ENCODE data around the gene FBN1. TPM values are rescaled to one million over a fixed set of nuclear protein-coding genes. Genes with fewer than 3 reads are reported as not detected.

The FBN1 gene
- total RNA-seq, 1 experiment from 2014 or later = 5.2 TPM

DNA sequence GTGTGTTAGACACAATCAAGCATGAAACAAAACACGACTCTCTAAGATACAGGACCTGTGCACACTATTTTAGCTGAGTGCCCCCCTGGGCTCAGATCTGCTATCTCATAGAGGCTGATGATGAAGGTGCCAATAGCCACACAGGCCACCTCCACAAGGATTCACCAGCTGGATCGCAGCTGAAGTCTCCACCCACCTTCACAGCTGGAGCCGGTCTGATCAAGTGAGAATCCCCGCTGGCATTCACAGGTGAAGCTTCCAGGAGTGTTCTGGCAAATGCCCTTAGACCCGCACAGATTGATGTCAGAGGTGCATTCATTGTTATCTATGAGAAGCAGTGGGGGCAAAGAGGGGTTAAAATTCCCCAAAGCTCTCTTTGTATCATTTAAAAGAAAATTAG, 224.1 kb downstream of the FBN1 start:
- no peak overlapping the region for H3K27ac Mint-ChIP-seq
- H3K36me3 Mint-ChIP-seq = no peaks in the 10 kb centered on the region
- H3K27me3 Mint-ChIP-seq (ENCODE audit: low read depth) = no peaks in the 10 kb centered on the region
- POLR2A ChIA-PET = no interaction called here
- H3K9me3 Mint-ChIP-seq = no peaks in the 10 kb centered on the region
- CTCF ChIA-PET = interaction anchor here (1.1 to 1.3 kb wide), 3 partner anchors 63 to 85 kb away, joined by 3 to 7 read pairs (median 3); no protein-coding TSS in a partner anchor
- peaks cover 12% of the 10 kb centered on the region for H3K4me1 Mint-ChIP-seq
- DNase-seq (ENCODE audit: low spot score) (no peak), ATAC-seq (peak; percentile 39; the same call in 1 of the 2 replicates)
- TF ChIP-seq ZNF423 (CRISPR knock-in tag; IDR thresholded peaks at IDR 0.05) = peak; percentile 17; the same call in 1 of the 2 replicates
- no peak for TF ChIP-seq SP1 (CRISPR knock-in tag; conservative IDR thresholded peaks at IDR 0.05)
- H3K4me3 Mint-ChIP-seq = no peak overlapping the region

DNA sequence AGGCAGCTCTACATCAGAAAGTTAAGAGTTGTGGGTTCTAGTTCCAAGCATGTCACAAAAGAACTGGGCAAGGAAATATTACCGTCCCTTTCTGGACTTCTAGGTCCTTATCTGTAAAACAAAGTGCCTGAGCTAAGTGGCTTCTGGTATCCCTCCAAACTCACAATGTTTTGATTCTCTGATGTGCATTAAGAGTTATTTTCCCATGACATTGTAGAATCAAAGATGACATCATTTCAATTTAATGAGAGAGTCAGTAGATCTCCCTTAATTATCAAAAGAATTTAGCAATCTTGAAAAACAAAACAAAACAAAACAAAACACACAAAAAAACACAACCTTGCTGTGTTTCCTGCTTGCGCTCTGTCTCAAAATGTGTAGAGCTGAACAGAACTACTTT, 225.6 kb downstream of the FBN1 start:
- POLR2A ChIA-PET = no interaction called here
- TF ChIP-seq, protein P1, sequence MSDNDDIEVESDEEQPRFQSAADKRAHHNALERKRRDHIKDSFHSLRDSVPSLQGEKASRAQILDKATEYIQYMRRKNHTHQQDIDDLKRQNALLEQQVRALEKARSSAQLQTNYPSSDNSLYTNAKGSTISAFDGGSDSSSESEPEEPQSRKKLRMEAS (CRISPR knock-in tag; IDR thresholded peaks at IDR 0.05) = no peak
- Mint-ChIP-seq H3K27me3 (ENCODE audit: low read depth) (no peaks in the 10 kb centered on the region), H3K4me1 (peaks cover 12% of the 10 kb centered on the region), H3K36me3 (no peaks in the 10 kb centered on the region), H3K4me3 (no peak overlapping the region), H3K9me3 (no peaks in the 10 kb centered on the region), H3K27ac (no peak overlapping the region)
- ATAC-seq = no peak
- CTCF ChIA-PET = interaction anchor here (1.0 to 1.7 kb wide), 2 partner anchors 13 to 56 kb away, joined by 3 to 4 read pairs; no protein-coding TSS in a partner anchor
- DNase-seq (ENCODE audit: low spot score) = no peak

DNA sequence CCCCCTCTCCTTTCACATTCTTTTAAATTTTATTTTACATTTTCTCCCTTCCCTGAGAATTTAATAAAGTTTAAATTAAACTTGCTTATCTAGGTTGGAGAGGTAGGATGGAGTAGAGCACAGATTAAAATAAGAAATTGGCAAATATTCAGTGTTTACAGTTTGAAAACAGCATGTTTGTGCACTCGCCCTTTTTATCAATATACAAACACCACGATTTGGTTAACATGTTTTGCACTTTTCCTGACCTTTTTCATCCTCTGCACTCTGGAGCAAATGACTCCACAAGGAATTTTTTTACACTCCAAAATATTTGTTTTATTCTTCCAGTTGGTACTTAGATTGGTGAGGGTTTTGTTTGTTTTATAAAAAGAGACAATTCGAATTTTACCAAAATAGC, 227.2 kb downstream of the FBN1 start:
- Mint-ChIP-seq H3K4me3 (no peak overlapping the region), H3K27ac (no peak overlapping the region), H3K36me3 (no peaks in the 10 kb centered on the region), H3K4me1 (peaks cover 12% of the 10 kb centered on the region), H3K9me3 (no peaks in the 10 kb centered on the region), H3K27me3 (ENCODE audit: low read depth) (no peaks in the 10 kb centered on the region)
- DNase-seq (ENCODE audit: low spot score) = no peak
- TF ChIP-seq, protein P2, sequence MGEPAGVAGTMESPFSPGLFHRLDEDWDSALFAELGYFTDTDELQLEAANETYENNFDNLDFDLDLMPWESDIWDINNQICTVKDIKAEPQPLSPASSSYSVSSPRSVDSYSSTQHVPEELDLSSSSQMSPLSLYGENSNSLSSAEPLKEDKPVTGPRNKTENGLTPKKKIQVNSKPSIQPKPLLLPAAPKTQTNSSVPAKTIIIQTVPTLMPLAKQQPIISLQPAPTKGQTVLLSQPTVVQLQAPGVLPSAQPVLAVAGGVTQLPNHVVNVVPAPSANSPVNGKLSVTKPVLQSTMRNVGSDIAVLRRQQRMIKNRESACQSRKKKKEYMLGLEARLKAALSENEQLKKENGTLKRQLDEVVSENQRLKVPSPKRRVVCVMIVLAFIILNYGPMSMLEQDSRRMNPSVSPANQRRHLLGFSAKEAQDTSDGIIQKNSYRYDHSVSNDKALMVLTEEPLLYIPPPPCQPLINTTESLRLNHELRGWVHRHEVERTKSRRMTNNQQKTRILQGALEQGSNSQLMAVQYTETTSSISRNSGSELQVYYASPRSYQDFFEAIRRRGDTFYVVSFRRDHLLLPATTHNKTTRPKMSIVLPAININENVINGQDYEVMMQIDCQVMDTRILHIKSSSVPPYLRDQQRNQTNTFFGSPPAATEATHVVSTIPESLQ (CRISPR knock-in tag; IDR thresholded peaks at IDR 0.05) = no peak
- TF ChIP-seq ZNF396 (CRISPR knock-in tag; IDR thresholded peaks at IDR 0.05; ENCODE audit: borderline replicate concordance) (no peak), OVOL2 (CRISPR knock-in tag; IDR thresholded peaks at IDR 0.05; ENCODE audit: borderline replicate concordance) (no peak), IRF2 (CRISPR knock-in tag; IDR thresholded peaks at IDR 0.05; ENCODE audit: borderline replicate concordance, low read depth) (no peak), EMX1 (CRISPR knock-in tag; IDR thresholded peaks at IDR 0.05) (no peak), ETV6 (CRISPR knock-in tag; IDR thresholded peaks at IDR 0.05) (no peak), GRHL2 (CRISPR knock-in tag; IDR thresholded peaks at IDR 0.05; ENCODE audit: insufficient replicate concordance, severe bottlenecking) (no peak), ATF1 (CRISPR knock-in tag; IDR thresholded peaks at IDR 0.05) (no peak)
- TF ChIP-seq, protein P3, sequence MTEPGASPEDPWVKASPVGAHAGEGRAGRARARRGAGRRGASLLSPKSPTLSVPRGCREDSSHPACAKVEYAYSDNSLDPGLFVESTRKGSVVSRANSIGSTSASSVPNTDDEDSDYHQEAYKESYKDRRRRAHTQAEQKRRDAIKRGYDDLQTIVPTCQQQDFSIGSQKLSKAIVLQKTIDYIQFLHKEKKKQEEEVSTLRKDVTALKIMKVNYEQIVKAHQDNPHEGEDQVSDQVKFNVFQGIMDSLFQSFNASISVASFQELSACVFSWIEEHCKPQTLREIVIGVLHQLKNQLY (CRISPR knock-in tag; IDR thresholded peaks at IDR 0.05) = no peak
- TF ChIP-seq, protein P4, sequence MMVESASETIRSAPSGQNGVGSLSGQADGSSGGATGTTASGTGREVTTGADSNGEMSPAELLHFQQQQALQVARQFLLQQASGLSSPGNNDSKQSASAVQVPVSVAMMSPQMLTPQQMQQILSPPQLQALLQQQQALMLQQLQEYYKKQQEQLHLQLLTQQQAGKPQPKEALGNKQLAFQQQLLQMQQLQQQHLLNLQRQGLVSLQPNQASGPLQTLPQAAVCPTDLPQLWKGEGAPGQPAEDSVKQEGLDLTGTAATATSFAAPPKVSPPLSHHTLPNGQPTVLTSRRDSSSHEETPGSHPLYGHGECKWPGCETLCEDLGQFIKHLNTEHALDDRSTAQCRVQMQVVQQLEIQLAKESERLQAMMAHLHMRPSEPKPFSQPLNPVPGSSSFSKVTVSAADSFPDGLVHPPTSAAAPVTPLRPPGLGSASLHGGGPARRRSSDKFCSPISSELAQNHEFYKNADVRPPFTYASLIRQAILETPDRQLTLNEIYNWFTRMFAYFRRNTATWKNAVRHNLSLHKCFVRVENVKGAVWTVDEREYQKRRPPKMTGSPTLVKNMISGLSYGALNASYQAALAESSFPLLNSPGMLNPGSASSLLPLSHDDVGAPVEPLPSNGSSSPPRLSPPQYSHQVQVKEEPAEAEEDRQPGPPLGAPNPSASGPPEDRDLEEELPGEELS (CRISPR knock-in tag; IDR thresholded peaks at IDR 0.05) = no peak
- TF ChIP-seq, protein P5, sequence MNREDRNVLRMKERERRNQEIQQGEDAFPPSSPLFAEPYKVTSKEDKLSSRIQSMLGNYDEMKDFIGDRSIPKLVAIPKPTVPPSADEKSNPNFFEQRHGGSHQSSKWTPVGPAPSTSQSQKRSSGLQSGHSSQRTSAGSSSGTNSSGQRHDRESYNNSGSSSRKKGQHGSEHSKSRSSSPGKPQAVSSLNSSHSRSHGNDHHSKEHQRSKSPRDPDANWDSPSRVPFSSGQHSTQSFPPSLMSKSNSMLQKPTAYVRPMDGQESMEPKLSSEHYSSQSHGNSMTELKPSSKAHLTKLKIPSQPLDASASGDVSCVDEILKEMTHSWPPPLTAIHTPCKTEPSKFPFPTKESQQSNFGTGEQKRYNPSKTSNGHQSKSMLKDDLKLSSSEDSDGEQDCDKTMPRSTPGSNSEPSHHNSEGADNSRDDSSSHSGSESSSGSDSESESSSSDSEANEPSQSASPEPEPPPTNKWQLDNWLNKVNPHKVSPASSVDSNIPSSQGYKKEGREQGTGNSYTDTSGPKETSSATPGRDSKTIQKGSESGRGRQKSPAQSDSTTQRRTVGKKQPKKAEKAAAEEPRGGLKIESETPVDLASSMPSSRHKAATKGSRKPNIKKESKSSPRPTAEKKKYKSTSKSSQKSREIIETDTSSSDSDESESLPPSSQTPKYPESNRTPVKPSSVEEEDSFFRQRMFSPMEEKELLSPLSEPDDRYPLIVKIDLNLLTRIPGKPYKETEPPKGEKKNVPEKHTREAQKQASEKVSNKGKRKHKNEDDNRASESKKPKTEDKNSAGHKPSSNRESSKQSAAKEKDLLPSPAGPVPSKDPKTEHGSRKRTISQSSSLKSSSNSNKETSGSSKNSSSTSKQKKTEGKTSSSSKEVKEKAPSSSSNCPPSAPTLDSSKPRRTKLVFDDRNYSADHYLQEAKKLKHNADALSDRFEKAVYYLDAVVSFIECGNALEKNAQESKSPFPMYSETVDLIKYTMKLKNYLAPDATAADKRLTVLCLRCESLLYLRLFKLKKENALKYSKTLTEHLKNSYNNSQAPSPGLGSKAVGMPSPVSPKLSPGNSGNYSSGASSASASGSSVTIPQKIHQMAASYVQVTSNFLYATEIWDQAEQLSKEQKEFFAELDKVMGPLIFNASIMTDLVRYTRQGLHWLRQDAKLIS (CRISPR knock-in tag; IDR thresholded peaks at IDR 0.05; ENCODE audit: borderline replicate concordance) = no peak
- CTCF ChIA-PET = no interaction called here
- POLR2A ChIA-PET = no interaction called here
- ATAC-seq = no peak

All from WTC11 (cell line).